Ascending aorta (tissue), 2 donors: ENCODE measurements around the gene INHBA. TPM values are rescaled to one million over a fixed set of nuclear protein-coding genes. Genes with fewer than 3 reads are reported as not detected.

Experiments
- DNase-seq, 2 donors: peaks; one replicate each; pipeline ENCODE4 v3.0.0-alpha.2; 2019; ENCODE audit warnings: low spot score in 2 of 2
- H3K27ac ChIP-seq, 2 donors: fragments of 200-600 bp; sonication (generic); one replicate each; pipeline ENCODE4 v1.5.1; 2016 to 2017; ENCODE audit warnings: mild to moderate bottlenecking in 1 of 2
- H3K27me3 ChIP-seq: fragments of 200-600 bp; sonication (generic); one replicate; pipeline ENCODE4 v1.5.1; 2017
- H3K36me3 ChIP-seq, 2 donors: fragments of 200-600 bp; sonication (generic); one replicate each; pipeline ENCODE4 v1.5.1; 2016
- H3K4me1 ChIP-seq, 2 donors: fragments of 200-600 bp; sonication (generic); one replicate each; pipeline ENCODE4 v1.5.1; 2016 to 2017; ENCODE audit warnings: mild to moderate bottlenecking in 1 of 2
- H3K4me3 ChIP-seq, 2 donors: fragments of 200-600 bp; sonication (generic); one replicate each; pipeline ENCODE4 v1.5.1; 2016 to 2017; ENCODE audit warnings: mild to moderate bottlenecking in 1 of 2
- H3K9me3 ChIP-seq, 2 donors: fragments of 200-600 bp; sonication (generic); one replicate each; pipeline ENCODE4 v1.5.1; 2016
- CTCF ChIP-seq, 3 experiments: fragments of 200-600 bp in 2 of 3; fragments of 450-650 bp in 1 of 3; sonication (generic) in 2 of 3; IDR thresholded peaks; one replicate each; pipeline ENCODE4 v1.5.1; 2016 to 2019; ENCODE audit warnings: antibody characterized with exemption in 3 of 3, mild to moderate bottlenecking in 1 of 3, moderate library complexity in 1 of 3
- intact Hi-C: fragments of 100-400 bp; cut with DNase I; formaldehyde crosslinking; loops from one replicate; pipeline ENCODE4 v1.15.1; 2023
- total RNA-seq: library from RNA; depleted of rRNA; stranded (reverse); fragments of >200 nt; gene quantifications from one replicate; pipeline ENCODE4 v1.1.0, GENCODE V29; 2016

INHBA gene
- total RNA-seq = 41.5 TPM

- H3K4me1 ChIP-seq = peaks cover 0 to 22% of the 10 kb centered on the region in 2 donors
- H3K4me3 ChIP-seq = peak within 1 kb of the TSS in 1 of 2 donors; percentile 82
- no peaks in the 10 kb centered on the region for H3K36me3 ChIP-seq
- TF ChIP-seq CTCF (IDR thresholded peaks at IDR 0.05) = no peak
- no peaks in the 10 kb centered on the region for H3K9me3 ChIP-seq
- intact Hi-C loops = loop anchor here (5.0 to 10.0 kb wide), 4 partner anchors 786 to 1748 kb away; partner anchors contain the start of gene CDK13
- DNase-seq = peak in 1 of 2 donors; percentile 81
- H3K27me3 ChIP-seq = no peaks in the 10 kb centered on the region
- peak within 1 kb of the TSS; percentile 83 to 88 for H3K27ac ChIP-seq
These were observed at the start of gene INHBA for GRCh38 chr7:41702635-41703371. INHBA (minus strand) TSS chr7:41703090; CDS start chr7:41700374, 2,716 bp downstream.

GRCh38 chr7:41752615-41753014 lies 49.7 kb upstream of the INHBA start:
- H3K9me3 ChIP-seq = peaks cover 0 to 5% of the 10 kb centered on the region in 2 donors
- H3K4me1 ChIP-seq = no peaks in the 10 kb centered on the region
- no peak for DNase-seq
- intact Hi-C loops = no loop called here
- TF ChIP-seq CTCF (IDR thresholded peaks at IDR 0.05) = no peak
- no peak overlapping the region for H3K4me3 ChIP-seq
- H3K27ac ChIP-seq = no peak overlapping the region
- H3K36me3 ChIP-seq = no peaks in the 10 kb centered on the region
- H3K27me3 ChIP-seq = no peaks in the 10 kb centered on the region

GRCh38 chr7:41750661-41751540 lies 48.0 kb upstream of the INHBA start:
- Histone ChIP-seq H3K9me3 (peaks cover 0 to under 1% of the 10 kb centered on the region in 2 donors), H3K4me3 (no peak overlapping the region), H3K4me1 (no peaks in the 10 kb centered on the region), H3K36me3 (no peaks in the 10 kb centered on the region), H3K27me3 (no peaks in the 10 kb centered on the region), H3K27ac (no peak overlapping the region)
- no peak for TF ChIP-seq CTCF (IDR thresholded peaks at IDR 0.05)
- DNase-seq = no peak
- intact Hi-C loops = no loop called here

- DNase-seq = no peak
- H3K4me1 ChIP-seq = no peaks in the 10 kb centered on the region
- no peaks in the 10 kb centered on the region for H3K9me3 ChIP-seq
- intact Hi-C loops = no loop called here
- no peaks in the 10 kb centered on the region for H3K27me3 ChIP-seq
- H3K36me3 ChIP-seq = no peaks in the 10 kb centered on the region
- no peak overlapping the region for H3K4me3 ChIP-seq
- H3K27ac ChIP-seq = no peak overlapping the region
- no peak for TF ChIP-seq CTCF (IDR thresholded peaks at IDR 0.05)
These were observed 45.1 kb upstream of the INHBA start for GRCh38 chr7:41747961-41748360.

- H3K4me3 ChIP-seq = no peak overlapping the region
- no peak for DNase-seq
- no peak for TF ChIP-seq CTCF (IDR thresholded peaks at IDR 0.05)
- no peaks in the 10 kb centered on the region for H3K4me1 ChIP-seq
- no peak overlapping the region for H3K27ac ChIP-seq
- no peaks in the 10 kb centered on the region for H3K27me3 ChIP-seq
- peaks cover 0 to 13% of the 10 kb centered on the region in 2 donors for H3K9me3 ChIP-seq
- intact Hi-C loops = no loop called here
- no peaks in the 10 kb centered on the region for H3K36me3 ChIP-seq
These were observed 42.6 kb upstream of the INHBA start for GRCh38 chr7:41745451-41745850.
